Measurements from ENCODE around the gene DENND10. TPM values are rescaled to one million over a fixed set of nuclear protein-coding genes. Genes with fewer than 3 reads are reported as not detected.
A peak's percentile ranks its signal among the peaks of the same experiment; 100 is the strongest.
"Not testable (repeated sequence)": the region's sequence is repeated elsewhere in the genome, so short reads cannot be mapped to it uniquely, and the experiment has no call there.

Gene DENND10
- total RNA-seq, 2 donors from 2014 or later = 46.2 to 57.7 TPM

GRCh38 chr10:119151601-119152000, 47.7 kb downstream of the DENND10 start:
- not testable (repeated sequence) for H3K27ac Mint-ChIP-seq; DNase-seq (ENCODE audit: low spot score); H3K9me3 Mint-ChIP-seq; H3K4me1 Mint-ChIP-seq (ENCODE audit: low read depth in 2 of 2); ATAC-seq; H3K4me3 Mint-ChIP-seq; H3K27me3 Mint-ChIP-seq
- peaks cover 21% of the 10 kb centered on the region for H3K36me3 Mint-ChIP-seq

DNA sequence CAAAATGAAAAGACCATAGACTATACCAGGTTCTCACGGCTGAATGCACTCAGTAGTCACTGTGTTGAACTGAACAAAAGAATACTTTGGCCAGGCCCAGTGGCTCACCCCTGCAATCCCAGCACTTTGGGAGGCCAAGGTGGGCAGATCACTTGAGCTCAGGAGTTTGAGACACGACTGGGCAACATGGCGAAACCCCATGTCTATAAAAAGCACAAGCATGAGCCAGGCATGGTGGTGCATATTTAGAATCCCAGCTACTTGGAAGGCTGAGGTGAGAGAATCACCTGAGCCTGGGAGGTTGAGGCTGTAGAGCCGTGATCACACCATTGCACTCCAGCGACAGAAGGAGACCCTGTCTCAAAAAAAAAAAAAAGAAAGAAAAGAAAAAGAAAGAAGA, 49.1 kb downstream of the DENND10 start:
- peaks cover 0 to 3% of the 10 kb centered on the region in 2 donors for H3K4me1 Mint-ChIP-seq (ENCODE audit: low read depth in 2 of 2)
- H3K4me3 Mint-ChIP-seq = no peak overlapping the region
- DNase-seq (ENCODE audit: low spot score) (no peak), ATAC-seq (no peak)
- no peaks in the 10 kb centered on the region for H3K9me3 Mint-ChIP-seq
- H3K27me3 Mint-ChIP-seq = no peaks in the 10 kb centered on the region
- peaks cover 28% of the 10 kb centered on the region for H3K36me3 Mint-ChIP-seq
- no peak overlapping the region for H3K27ac Mint-ChIP-seq

DNA sequence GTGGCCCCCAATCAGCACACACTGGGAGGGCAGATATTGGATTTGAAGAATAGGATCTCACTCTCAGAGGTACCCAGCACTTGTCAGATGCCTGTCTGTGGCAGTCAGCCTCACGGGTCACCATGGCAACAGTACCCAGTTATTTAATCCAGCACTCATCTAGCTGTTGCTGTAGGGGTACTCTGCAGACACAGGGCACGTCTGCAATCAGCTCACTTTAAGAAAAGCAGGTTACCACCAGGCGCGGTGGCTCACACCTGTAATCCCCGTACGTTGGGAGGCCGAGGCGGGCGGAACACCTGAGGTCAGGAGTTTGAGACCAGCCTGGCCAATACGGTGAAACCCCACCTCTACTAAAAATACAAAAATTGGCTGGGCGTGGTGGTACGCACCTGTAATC, 49.7 kb downstream of the DENND10 start:
- Mint-ChIP-seq H3K27ac (no peak overlapping the region), H3K36me3 (peaks cover 28% of the 10 kb centered on the region), H3K4me1 (ENCODE audit: low read depth in 2 of 2) (peaks cover 0 to 3% of the 10 kb centered on the region in 2 donors), H3K9me3 (no peaks in the 10 kb centered on the region), H3K27me3 (no peaks in the 10 kb centered on the region), H3K4me3 (no peak overlapping the region)
- DNase-seq (ENCODE audit: low spot score) (no peak), ATAC-seq (no peak)

- H3K36me3 Mint-ChIP-seq = peaks cover 18% of the 10 kb centered on the region
- DNase-seq (ENCODE audit: low spot score) (no peak), ATAC-seq (no peak)
- no peaks in the 10 kb centered on the region for H3K9me3 Mint-ChIP-seq
- no peak overlapping the region for H3K4me3 Mint-ChIP-seq
- H3K27me3 Mint-ChIP-seq = no peaks in the 10 kb centered on the region
- no peak overlapping the region for H3K27ac Mint-ChIP-seq
- H3K4me1 Mint-ChIP-seq (ENCODE audit: low read depth in 2 of 2) = peaks cover 7 to 10% of the 10 kb centered on the region in 2 donors
Measured at GRCh38 chr10:119159332-119159731, 55.4 kb downstream of the DENND10 start.

- Mint-ChIP-seq H3K27ac (peak overlapping the region in 1 of 2 donors; percentile 28), H3K4me3 (no peak overlapping the region), H3K9me3 (no peaks in the 10 kb centered on the region), H3K4me1 (ENCODE audit: low read depth in 2 of 2) (peaks cover 19 to 21% of the 10 kb centered on the region in 2 donors), H3K27me3 (no peaks in the 10 kb centered on the region), H3K36me3 (peaks cover 5% of the 10 kb centered on the region)
- DNase-seq (ENCODE audit: low spot score) = no peak
- ATAC-seq = no peak
Measured at GRCh38 chr10:119161680-119162451, 58.0 kb downstream of the DENND10 start.

DNA sequence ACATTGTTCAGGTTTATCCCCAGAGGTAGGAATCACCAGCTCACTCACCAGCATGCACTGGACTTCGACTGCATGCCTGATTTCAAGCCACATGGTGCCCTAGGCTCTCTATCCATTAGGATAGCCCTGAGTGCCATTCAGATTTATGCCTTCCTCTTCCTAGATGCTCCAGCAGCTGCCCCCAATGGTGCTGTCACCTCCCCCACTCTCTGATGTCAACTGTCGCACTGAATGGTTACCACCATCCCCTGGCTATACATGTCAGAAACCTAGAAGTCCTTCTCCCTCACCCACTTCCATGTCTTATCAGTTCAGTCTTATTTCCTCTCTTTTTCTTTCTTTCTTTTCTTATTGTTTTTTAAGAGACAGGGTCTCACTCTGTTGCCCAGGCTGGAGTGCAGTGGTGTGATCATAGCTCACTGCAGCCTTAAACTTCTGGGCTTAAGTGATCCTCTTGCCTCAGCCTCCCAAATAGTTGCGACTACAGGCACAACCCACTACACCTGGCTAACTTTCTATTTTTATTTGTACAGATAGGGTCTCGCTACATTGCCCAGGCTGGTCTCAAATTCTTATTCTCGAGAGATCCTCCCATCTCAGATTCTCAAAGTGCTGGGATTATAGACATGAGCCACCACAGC, 58.7 kb downstream of the DENND10 start:
- H3K9me3 Mint-ChIP-seq = no peaks in the 10 kb centered on the region
- H3K36me3 Mint-ChIP-seq = peaks cover 9% of the 10 kb centered on the region
- H3K27me3 Mint-ChIP-seq = no peaks in the 10 kb centered on the region
- peak overlapping the region in 1 of 2 donors; percentile 17 for H3K27ac Mint-ChIP-seq
- ATAC-seq = no peak
- peaks cover 25 to 26% of the 10 kb centered on the region in 2 donors for H3K4me1 Mint-ChIP-seq (ENCODE audit: low read depth in 2 of 2)
- no peak overlapping the region for H3K4me3 Mint-ChIP-seq
- DNase-seq (ENCODE audit: low spot score) = no peak

GRCh38 chr10:119165171-119166117, 61.5 kb downstream of the DENND10 start, which contains the start of gene SFXN4:
SFXN4 (minus strand) TSS chr10:119165714; CDS start chr10:119165647, 67 bp downstream.
- peak within 1 kb of the TSS; percentile 89 for H3K4me3 Mint-ChIP-seq
- H3K4me1 Mint-ChIP-seq (ENCODE audit: low read depth in 2 of 2) = peaks cover 25 to 26% of the 10 kb centered on the region in 2 donors
- peak; percentile 97 for ATAC-seq
- no peaks in the 10 kb centered on the region for H3K27me3 Mint-ChIP-seq
- no peaks in the 10 kb centered on the region for H3K9me3 Mint-ChIP-seq
- H3K27ac Mint-ChIP-seq = peak within 1 kb of the TSS; percentile 80 to 82
- peaks cover 15% of the 10 kb centered on the region for H3K36me3 Mint-ChIP-seq
- DNase-seq (ENCODE audit: low spot score) = peak; percentile 87

DNA sequence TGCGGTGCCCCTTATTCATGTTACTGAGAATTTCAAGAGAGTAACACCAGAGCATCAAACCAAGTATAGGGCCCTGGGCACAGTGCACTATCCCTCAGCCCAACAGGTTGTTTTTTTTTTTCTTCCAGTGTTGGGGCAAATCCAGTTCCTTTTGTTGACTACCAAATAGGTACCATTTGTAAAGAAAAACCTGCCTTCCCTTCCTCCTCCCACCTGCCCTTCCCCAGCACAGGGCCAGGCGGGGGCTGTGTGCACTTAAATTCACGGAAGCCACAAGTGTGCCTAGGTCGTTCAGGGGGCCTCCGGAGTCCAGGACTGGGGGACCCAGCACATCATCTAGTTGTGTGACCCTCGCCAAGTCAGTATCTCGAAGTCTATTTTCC, 62.2 kb downstream of the DENND10 start:
- ATAC-seq (peak in 1 of 2 donors; percentile 1), DNase-seq (ENCODE audit: low spot score) (no peak)
- Mint-ChIP-seq H3K9me3 (no peaks in the 10 kb centered on the region), H3K4me1 (ENCODE audit: low read depth in 2 of 2) (peaks cover 25 to 26% of the 10 kb centered on the region in 2 donors), H3K4me3 (peak overlapping the region; percentile 89), H3K27ac (peak overlapping the region; percentile 80 to 82), H3K27me3 (no peaks in the 10 kb centered on the region), H3K36me3 (peaks cover 15% of the 10 kb centered on the region)

DNA sequence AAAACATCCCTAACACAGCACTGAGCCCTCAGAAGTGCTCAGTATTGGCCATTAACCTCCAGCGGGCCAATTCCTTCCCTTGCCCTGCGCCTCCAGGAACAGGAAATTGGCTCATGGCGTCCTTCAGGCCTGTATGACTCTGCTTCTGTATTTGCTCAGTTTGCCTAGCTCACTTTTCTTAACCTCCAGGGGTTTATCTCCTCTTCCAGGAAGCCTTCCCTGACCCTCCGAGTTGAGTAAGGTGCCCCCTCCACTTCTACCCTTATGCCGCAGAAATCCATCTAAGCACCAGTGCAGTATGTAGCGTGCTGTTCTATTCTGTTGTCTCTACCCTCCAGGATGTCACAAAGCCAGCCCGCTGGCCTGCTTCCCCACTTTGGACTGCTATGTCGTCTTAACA, 62.7 kb downstream of the DENND10 start:
- H3K27ac Mint-ChIP-seq = peak overlapping the region; percentile 80 to 82
- H3K27me3 Mint-ChIP-seq = no peaks in the 10 kb centered on the region

GRCh38 chr10:119167041-119167440, 63.1 kb downstream of the DENND10 start:
- peak overlapping the region; percentile 89 for H3K4me3 Mint-ChIP-seq
- peak overlapping the region; percentile 80 to 82 for H3K27ac Mint-ChIP-seq
- H3K9me3 Mint-ChIP-seq = no peaks in the 10 kb centered on the region
- DNase-seq (ENCODE audit: low spot score) = no peak
- ATAC-seq = no peak
- H3K27me3 Mint-ChIP-seq = no peaks in the 10 kb centered on the region
- H3K4me1 Mint-ChIP-seq (ENCODE audit: low read depth in 2 of 2) = peaks cover 24 to 25% of the 10 kb centered on the region in 2 donors
- H3K36me3 Mint-ChIP-seq = peaks cover 15% of the 10 kb centered on the region

More for the DNA sequence above, 62.7 kb downstream of the DENND10 start:
- peaks cover 25 to 26% of the 10 kb centered on the region in 2 donors for H3K4me1 Mint-ChIP-seq (ENCODE audit: low read depth in 2 of 2)
- H3K4me3 Mint-ChIP-seq = peak overlapping the region; percentile 89
- peaks cover 15% of the 10 kb centered on the region for H3K36me3 Mint-ChIP-seq
- H3K9me3 Mint-ChIP-seq = no peaks in the 10 kb centered on the region
- no peak for ATAC-seq
- DNase-seq (ENCODE audit: low spot score) = no peak

DNA sequence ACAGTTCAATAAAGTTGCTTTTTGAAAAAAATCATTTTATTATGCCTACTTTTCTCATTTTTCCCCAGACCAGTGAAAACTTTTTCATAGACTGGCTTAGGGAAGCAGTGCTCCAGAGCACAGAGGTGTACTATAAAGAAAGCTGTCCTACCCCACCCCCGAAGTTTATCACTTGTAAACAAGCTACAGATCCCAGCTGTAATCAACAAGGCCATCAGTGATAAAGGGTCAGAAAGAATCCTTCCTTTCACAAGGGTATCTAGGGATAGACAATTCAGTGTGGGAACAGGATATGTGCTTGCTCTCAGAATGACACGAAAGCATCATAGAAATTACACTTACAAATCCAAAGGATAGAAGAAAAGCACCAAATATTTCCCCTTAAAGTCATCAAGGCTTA, 70.2 kb downstream of the DENND10 start:
- Mint-ChIP-seq H3K27ac (no peak overlapping the region), H3K9me3 (no peaks in the 10 kb centered on the region), H3K4me1 (ENCODE audit: low read depth in 2 of 2) (peaks cover 28 to 31% of the 10 kb centered on the region in 2 donors), H3K36me3 (peaks cover 23% of the 10 kb centered on the region), H3K27me3 (no peaks in the 10 kb centered on the region), H3K4me3 (no peak overlapping the region)
- ATAC-seq = no peak
- no peak for DNase-seq (ENCODE audit: low spot score)

GRCh38 chr10:119176166-119176565, 72.3 kb downstream of the DENND10 start:
- H3K36me3 Mint-ChIP-seq = peaks cover 12% of the 10 kb centered on the region
- ATAC-seq (peak in 1 of 2 donors; percentile 47), DNase-seq (ENCODE audit: low spot score) (no peak)
- no peaks in the 10 kb centered on the region for H3K9me3 Mint-ChIP-seq
- H3K4me3 Mint-ChIP-seq = peak overlapping the region; percentile 92
- H3K27ac Mint-ChIP-seq = peak overlapping the region; percentile 68 to 99
- peaks cover 31 to 36% of the 10 kb centered on the region in 2 donors for H3K4me1 Mint-ChIP-seq (ENCODE audit: low read depth in 2 of 2)
- no peaks in the 10 kb centered on the region for H3K27me3 Mint-ChIP-seq

- H3K36me3 Mint-ChIP-seq = peaks cover 12% of the 10 kb centered on the region
- H3K27ac Mint-ChIP-seq = peak overlapping the region; percentile 98 to 99
- peak; percentile 67 for DNase-seq (ENCODE audit: low spot score)
- H3K27me3 Mint-ChIP-seq = no peaks in the 10 kb centered on the region
- H3K4me1 Mint-ChIP-seq (ENCODE audit: low read depth in 2 of 2) = peaks cover 26 to 36% of the 10 kb centered on the region in 2 donors
- ATAC-seq = peak; percentile 80 to 82
- no peaks in the 10 kb centered on the region for H3K9me3 Mint-ChIP-seq
- peak overlapping the region; percentile 92 for H3K4me3 Mint-ChIP-seq
Measured at GRCh38 chr10:119177708-119178371, 73.9 kb downstream of the DENND10 start.

Measured in natural killer cell treated with Interleukin-12 subunit alpha and Interleukin-12 subunit beta and Interleukin-15 and Interleukin-18, amount 100 ng/mL, for 72 hours (primary cell).